Suprapubic skin (tissue), 4 donors: ENCODE measurements around the gene INPP5F. TPM values are rescaled to one million over a fixed set of nuclear protein-coding genes. Genes with fewer than 3 reads are reported as not detected.

Experiments used
- DNase-seq, 2 donors: peaks; one replicate each; pipeline ENCODE4 v3.0.0-alpha.2; 2019; ENCODE audit warnings: low spot score in 2 of 2
- H3K27ac ChIP-seq: fragments of 200-600 bp; sonication (generic); one replicate; pipeline ENCODE4 v1.5.1; 2019
- H3K27me3 ChIP-seq: fragments of 200-600 bp; sonication (generic); one replicate; pipeline ENCODE4 v1.5.1; 2019
- H3K36me3 ChIP-seq: fragments of 200-600 bp; sonication (generic); one replicate; pipeline ENCODE4 v1.5.1; 2019
- H3K4me1 ChIP-seq: fragments of 200-600 bp; sonication (generic); one replicate; pipeline ENCODE4 v1.5.1; 2019
- H3K4me3 ChIP-seq: fragments of 200-600 bp; sonication (generic); one replicate; pipeline ENCODE4 v1.5.1; 2019; ENCODE audit warnings: mild to moderate bottlenecking
- H3K9me3 ChIP-seq: fragments of 200-600 bp; sonication (generic); one replicate; pipeline ENCODE4 v1.5.1; 2019
- CTCF ChIP-seq, 2 donors: fragments of 200-600 bp in 1 of 2; fragments of 450-650 bp in 1 of 2; sonication (generic) in 1 of 2; IDR thresholded peaks; one replicate each; pipeline ENCODE4 v1.5.1; 2016 to 2019; ENCODE audit warnings: antibody characterized with exemption in 2 of 2, mild to moderate bottlenecking in 1 of 2, moderate library complexity in 1 of 2
- EP300 ChIP-seq: sonication (generic); formaldehyde crosslinking; IDR thresholded peaks from one replicate; pipeline ENCODE4 v1.6.1; 2017; ENCODE audit warnings: antibody characterized with exemption
- POLR2A ChIP-seq, 2 donors: fragments of 450-650 bp; IDR thresholded peaks; one replicate each; pipeline ENCODE4 v1.6.1; 2017; ENCODE audit warnings: antibody characterized with exemption in 2 of 2, mild to moderate bottlenecking in 2 of 2, moderate library complexity in 2 of 2
- POLR2AphosphoS5 ChIP-seq, 3 donors: sonication (generic); formaldehyde crosslinking; IDR thresholded peaks; one replicate each; pipeline ENCODE4 v1.6.1; 2017; ENCODE audit warnings: antibody characterized with exemption in 3 of 3
- WGBS: methylation state at CpG from one replicate; pipeline ENCODE4 v1.1.5; 2018; 5-methylcytosine and 5-hydroxymethylcytosine counted together
- total RNA-seq, 4 donors: library from RNA; depleted of rRNA; stranded (reverse); fragments of >200 nt; gene quantifications; one replicate each; pipeline ENCODE4 v1.1.0, GENCODE V29; 2016

INPP5F gene
- 10 to 100 TPM; 16.1 to 38.6 (median 19.3) TPM for total RNA-seq

GRCh38 chr10:119725828-119726675, at the start of gene INPP5F:
TSS of gene INPP5F (plus strand) at chr10:119726050. CDS start at chr10:119726263, 213 bp downstream.
- H3K4me1 ChIP-seq: peaks cover 43% of the 10 kb centered on the region
- peak; percentile 99 for DNase-seq

GRCh38 chr10:119677126-119677525, 48.7 kb upstream of the INPP5F start:
- WGBS: 71% methylated on average over 6 of the region's 6 CpGs
- TF ChIP-seq POLR2AphosphoS5 (IDR thresholded peaks at IDR 0.05): no peak
- TF ChIP-seq CTCF (IDR thresholded peaks at IDR 0.05): no peak
- TF ChIP-seq EP300: no peak
- no peak for TF ChIP-seq POLR2A (IDR thresholded peaks at IDR 0.05)
- peaks cover 57% of the 10 kb centered on the region for H3K36me3 ChIP-seq
- peaks cover 27% of the 10 kb centered on the region for H3K4me1 ChIP-seq
- DNase-seq: no peak
- no peak overlapping the region for H3K4me3 ChIP-seq
- no peak overlapping the region for H3K27ac ChIP-seq
- no peaks in the 10 kb centered on the region for H3K9me3 ChIP-seq
- H3K27me3 ChIP-seq: no peaks in the 10 kb centered on the region

More at GRCh38 chr10:119725828-119726675, at the start of gene INPP5F:
- 0% methylated on average over 26 of the region's 95 CpGs for WGBS
- peak within 1 kb of the TSS; percentile 91 for H3K27ac ChIP-seq
- H3K27me3 ChIP-seq: no peaks in the 10 kb centered on the region
- TF ChIP-seq EP300 (no peak), POLR2A (IDR thresholded peaks at IDR 0.05) (peak in 1 of 2 donors; percentile 14), CTCF (IDR thresholded peaks at IDR 0.05) (peak in 1 of 2 donors; percentile 5)
- H3K9me3 ChIP-seq: no peaks in the 10 kb centered on the region
- H3K36me3 ChIP-seq: no peaks in the 10 kb centered on the region
- peak within 1 kb of the TSS; percentile 79 for H3K4me3 ChIP-seq

- Histone ChIP-seq H3K9me3 (no peaks in the 10 kb centered on the region), H3K4me1 (peaks cover 36% of the 10 kb centered on the region), H3K36me3 (peaks cover 47% of the 10 kb centered on the region), H3K27me3 (no peaks in the 10 kb centered on the region), H3K4me3 (no peak overlapping the region), H3K27ac (no peak overlapping the region)
- TF ChIP-seq CTCF (IDR thresholded peaks at IDR 0.05) (no peak), EP300 (no peak), POLR2A (IDR thresholded peaks at IDR 0.05) (no peak), POLR2AphosphoS5 (IDR thresholded peaks at IDR 0.05) (no peak)
- peak in 1 of 2 donors; percentile 57 for DNase-seq
- 88% methylated on average over 13 of the region's 13 CpGs for WGBS
Measured at GRCh38 chr10:119677904-119678755, 47.7 kb upstream of the INPP5F start.

GRCh38 chr10:119679480-119679829, 46.4 kb upstream of the INPP5F start:
- 76% methylated on average over 7 of the region's 7 CpGs for WGBS

More at GRCh38 chr10:119679480-119679829, 46.4 kb upstream of the INPP5F start:
- Histone ChIP-seq H3K9me3 (no peaks in the 10 kb centered on the region), H3K27ac (peak overlapping the region; percentile 81), H3K4me1 (peaks cover 36% of the 10 kb centered on the region), H3K36me3 (peaks cover 34% of the 10 kb centered on the region), H3K27me3 (no peaks in the 10 kb centered on the region), H3K4me3 (no peak overlapping the region)
- TF ChIP-seq POLR2AphosphoS5 (IDR thresholded peaks at IDR 0.05): no peak
- TF ChIP-seq EP300: no peak
- TF ChIP-seq CTCF (IDR thresholded peaks at IDR 0.05): no peak
- no peak for TF ChIP-seq POLR2A (IDR thresholded peaks at IDR 0.05)
- no peak for DNase-seq
